Smooth muscle cell (in vitro differentiated cells): ENCODE data around the gene PACRGL. TPM values are rescaled to one million over a fixed set of nuclear protein-coding genes. Genes with fewer than 3 reads are reported as not detected.
"Not testable (repeated sequence)": the region's sequence is repeated elsewhere in the genome, so short reads cannot be mapped to it uniquely, and the experiment has no call there.

Source experiments
- DNase-seq: peaks from one replicate; lab custom pipeline; 2025; ENCODE audit not compliant: unreplicated experiment; lab: John Stamatoyannopoulos, UW
- H2AFZ ChIP-seq: fragments of 200-600 bp; sonication (generic); 2 replicates; pipeline ENCODE4 v1.6.0; 2016; ENCODE audit warnings: antibody characterized with exemption, low read depth, mild to moderate bottlenecking
- H3F3A ChIP-seq: fragments of 200-600 bp; sonication (generic); 2 replicates; pipeline ENCODE4 v1.6.0; 2017; ENCODE audit warnings: antibody characterized with exemption, low read depth
- H3K27ac ChIP-seq: fragments of 200-600 bp; sonication (generic); 2 replicates; pipeline ENCODE4 v1.5.1; 2016; ENCODE audit warnings: low read depth, mild to moderate bottlenecking
- H3K27me3 ChIP-seq: fragments of 200-600 bp; sonication (generic); 2 replicates; pipeline ENCODE4 v1.6.1; 2016; ENCODE audit warnings: low read depth, mild to moderate bottlenecking
- H3K36me3 ChIP-seq: fragments of 200-600 bp; sonication (generic); 2 replicates; pipeline ENCODE4 v1.5.1; 2016; ENCODE audit warnings: low read depth
- H3K4me1 ChIP-seq: fragments of 200-600 bp; sonication (generic); 2 replicates; pipeline ENCODE4 v1.5.1; 2016; ENCODE audit warnings: low read depth
- H3K4me2 ChIP-seq: fragments of 200-600 bp; sonication (generic); 2 replicates; pipeline ENCODE4 v1.6.0; 2016; ENCODE audit warnings: mild to moderate bottlenecking
- H3K4me3 ChIP-seq: fragments of 200-600 bp; sonication (generic); 2 replicates; pipeline ENCODE4 v1.5.1; 2016; ENCODE audit warnings: mild to moderate bottlenecking
- H3K79me2 ChIP-seq: fragments of 200-600 bp; sonication (generic); 2 replicates; pipeline ENCODE4 v1.6.0; 2016; ENCODE audit warnings: low read depth, mild to moderate bottlenecking
- H3K9ac ChIP-seq: fragments of 200-600 bp; sonication (generic); 2 replicates; pipeline ENCODE4 v1.6.0; 2016; ENCODE audit warnings: low read depth
- H3K9me3 ChIP-seq: fragments of 200-600 bp; sonication (generic); replicated peaks from 2 replicates; pipeline ENCODE4 v1.5.1; 2016; ENCODE audit warnings: low read depth
- H4K20me1 ChIP-seq: fragments of 200-600 bp; sonication (generic); 2 replicates; pipeline ENCODE4 v1.6.0; 2016; ENCODE audit warnings: low read depth
- CTCF ChIP-seq: fragments of 200-600 bp; sonication (generic); IDR thresholded peaks from 2 replicates; pipeline ENCODE4 v1.5.1; 2017; ENCODE audit warnings: borderline replicate concordance, mild to moderate bottlenecking, antibody characterized with exemption; ENCODE audit not compliant: insufficient read depth, poor library complexity, severe bottlenecking
- WGBS: methylation state at CpG from one replicate; pipeline ENCODE4 v1.1.7; 2016; ENCODE audit warnings: low lambda C conversion rate; 5-methylcytosine and 5-hydroxymethylcytosine counted together
- polyA plus RNA-seq: library from polyadenylated mRNA; unstranded; fragments of >200 nt; fragmentation: Nextera tagmentation; extraction: Ambion mirVana; gene quantifications from 2 replicates; pipeline ENCODE4 v1.2.1, GENCODE V29; 2016
- total RNA-seq: library from RNA; depleted of rRNA; stranded (reverse); fragments of >200 nt; gene quantifications from 2 replicates; pipeline ENCODE4 v1.2.3, GENCODE V29; 2014

Gene PACRGL
- total and polyA plus RNA-seq, 2 experiments from 2014 or later: 9.1 to 19.9 TPM

GRCh38 chr4:20778896-20779295, 78.6 kb downstream of the PACRGL start:
- no peaks in the 10 kb centered on the region for H3K79me2 ChIP-seq
- TF ChIP-seq CTCF: no peak
- no peaks in the 10 kb centered on the region for H3K36me3 ChIP-seq
- H3K27ac ChIP-seq: no peak overlapping the region
- H3K4me3 ChIP-seq: no peak overlapping the region
- no peak overlapping the region for H3K9ac ChIP-seq
- no peak overlapping the region for H2AFZ ChIP-seq
- H3K4me2 ChIP-seq: no peak overlapping the region
- no peaks in the 10 kb centered on the region for H4K20me1 ChIP-seq
- no peaks in the 10 kb centered on the region for H3K9me3 ChIP-seq
- WGBS: 90% methylated on average over 1 of the region's 1 CpG
- H3K27me3 ChIP-seq: no peaks in the 10 kb centered on the region
- no peak for DNase-seq
- no peaks in the 10 kb centered on the region for H3K4me1 ChIP-seq
- H3F3A ChIP-seq: no peaks in the 10 kb centered on the region

GRCh38 chr4:20783134-20783533, 82.9 kb downstream of the PACRGL start:
- not testable (repeated sequence) for H3K9ac ChIP-seq, H3K4me1 ChIP-seq, H3F3A ChIP-seq, H3K79me2 ChIP-seq, H3K4me3 ChIP-seq, H3K36me3 ChIP-seq, H3K9me3 ChIP-seq, H3K4me2 ChIP-seq, H4K20me1 ChIP-seq, H2AFZ ChIP-seq, H3K27ac ChIP-seq, DNase-seq, H3K27me3 ChIP-seq
- WGBS: 100% methylated on average over 1 of the region's 1 CpG

GRCh38 chr4:20787940-20788665, 87.8 kb downstream of the PACRGL start:
- DNase-seq: no peak
- no peak for TF ChIP-seq CTCF
- H3K27ac ChIP-seq: no peak overlapping the region
- no peaks in the 10 kb centered on the region for H3K36me3 ChIP-seq
- H3K4me1 ChIP-seq: no peaks in the 10 kb centered on the region
- no peak overlapping the region for H3K9ac ChIP-seq
- H3K4me2 ChIP-seq: no peak overlapping the region
- H3K4me3 ChIP-seq: no peak overlapping the region
- H2AFZ ChIP-seq: no peak overlapping the region
- H4K20me1 ChIP-seq: no peaks in the 10 kb centered on the region
- H3F3A ChIP-seq: no peaks in the 10 kb centered on the region
- WGBS: 88% methylated on average over 2 of the region's 2 CpGs
- H3K79me2 ChIP-seq: no peaks in the 10 kb centered on the region
- H3K9me3 ChIP-seq: no peaks in the 10 kb centered on the region
- H3K27me3 ChIP-seq: no peaks in the 10 kb centered on the region
